DND-41 (cell line): ENCODE results near the gene C22orf31.

ENCODE experiments used
- ATAC-seq: fragments of 200-7000 bp; cut with Tn5 transposase; 3 replicates; pipeline ENCODE4 v1.9.1; 2021; ENCODE audit warnings: low read depth; ENCODE audit not compliant: insufficient read depth
- DNase-seq: peaks from one replicate; pipeline ENCODE4 v3.0.0-alpha.2; 2020
- H2AFZ ChIP-seq: 2 replicates; pipeline ENCODE4 v1.6.0; 2012; ENCODE audit warnings: low read depth, low read length
- H3K27ac ChIP-seq: 2 replicates; pipeline ENCODE4 v1.5.1; 2012; ENCODE audit warnings: low read length, inconsistent platforms
- H3K27me3 ChIP-seq: fragments of 200-600 bp; sonication (generic); 2 replicates; pipeline ENCODE4 v1.6.0; 2012; ENCODE audit warnings: low read length, mild to moderate bottlenecking, inconsistent platforms; ENCODE audit not compliant: insufficient read depth, poor library complexity
- H3K36me3 ChIP-seq: 2 replicates; pipeline ENCODE4 v1.5.1; 2012; ENCODE audit warnings: low read length, inconsistent platforms; ENCODE audit not compliant: insufficient read depth
- H3K4me1 ChIP-seq: 2 replicates; pipeline ENCODE4 v1.5.1; 2012; ENCODE audit warnings: mild to moderate bottlenecking, low read length; ENCODE audit not compliant: insufficient read depth
- H3K4me2 ChIP-seq: 2 replicates; pipeline ENCODE4 v1.6.0; 2012; ENCODE audit warnings: mild to moderate bottlenecking, moderate library complexity, low read length, inconsistent platforms; ENCODE audit not compliant: insufficient read depth
- H3K4me3 ChIP-seq, 2 experiments: fragments of 200-600 bp in 1 of 2; shearing (Covaris generic) in 1 of 2; 2 replicates each; pipeline ENCODE4 v1.5.1; 2012 to 2016; ENCODE audit warnings: inconsistent platforms in 2 of 2, low read length in 2 of 2, mild to moderate bottlenecking in 2 of 2, low read depth in 1 of 2, moderate library complexity in 1 of 2
- H3K79me2 ChIP-seq: 2 replicates; pipeline ENCODE4 v1.6.0; 2012; ENCODE audit warnings: low read length, inconsistent platforms; ENCODE audit not compliant: insufficient read depth
- H3K9ac ChIP-seq: 2 replicates; pipeline ENCODE4 v1.6.0; 2012; ENCODE audit warnings: low read depth, mild to moderate bottlenecking, inconsistent platforms, low read length, moderate library complexity
- H3K9me3 ChIP-seq: 2 replicates; pipeline ENCODE4 v1.5.1; 2012; ENCODE audit warnings: low read length, moderate library complexity, mild to moderate bottlenecking, inconsistent platforms; ENCODE audit not compliant: insufficient read depth, severe bottlenecking
- H4K20me1 ChIP-seq: 2 replicates; pipeline ENCODE4 v1.6.0; 2012; ENCODE audit warnings: low read length; ENCODE audit not compliant: insufficient read depth
- EZH2 ChIP-seq: IDR thresholded peaks from 3 replicates; pipeline ENCODE4 v1.6.1; 2012; ENCODE audit warnings: borderline replicate concordance, low read depth, mild to moderate bottlenecking, moderate library complexity, low read length, inconsistent platforms; ENCODE audit not compliant: severe bottlenecking
- TF ChIP-seq, protein P1 (sequence below): IDR thresholded peaks from 2 replicates; pipeline ENCODE4 v1.5.1; 2012; ENCODE audit warnings: borderline replicate concordance, low read length, moderate library complexity, mild to moderate bottlenecking; ENCODE audit not compliant: poor library complexity, severe bottlenecking; ENCODE audit errors: extremely low read depth

Gene C22orf31

DNA sequence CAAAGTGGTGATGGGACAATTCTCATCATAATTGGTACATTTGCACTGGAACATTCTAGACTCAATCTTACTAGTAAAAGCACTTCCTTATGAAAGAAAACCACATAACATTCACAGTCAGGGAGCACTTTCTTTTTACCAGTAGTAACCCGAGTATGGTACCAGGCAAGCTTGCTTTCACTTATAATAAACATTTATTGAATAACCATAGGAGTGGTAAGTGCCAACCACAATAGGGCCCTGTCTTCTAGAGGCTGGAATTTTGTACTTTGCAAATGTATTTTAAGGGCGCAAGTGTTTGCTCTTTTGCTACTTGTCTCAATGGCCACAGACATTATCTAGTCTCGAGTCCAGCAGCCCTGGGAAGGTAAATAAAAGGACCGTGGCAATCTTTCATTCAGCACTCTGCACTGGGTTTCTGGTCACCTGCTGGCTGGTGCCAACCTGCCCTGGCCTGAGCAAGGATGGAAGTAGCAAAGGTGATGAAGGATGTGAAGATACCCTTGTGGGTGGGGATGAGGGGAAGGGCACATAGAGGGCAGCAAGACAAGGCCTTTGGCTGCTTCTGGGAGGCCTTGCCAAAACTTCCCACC is 24.2 kb downstream of the C22orf31 start:
- no peak for DNase-seq
- no peaks in the 10 kb centered on the region for H3K36me3 ChIP-seq

DNA sequence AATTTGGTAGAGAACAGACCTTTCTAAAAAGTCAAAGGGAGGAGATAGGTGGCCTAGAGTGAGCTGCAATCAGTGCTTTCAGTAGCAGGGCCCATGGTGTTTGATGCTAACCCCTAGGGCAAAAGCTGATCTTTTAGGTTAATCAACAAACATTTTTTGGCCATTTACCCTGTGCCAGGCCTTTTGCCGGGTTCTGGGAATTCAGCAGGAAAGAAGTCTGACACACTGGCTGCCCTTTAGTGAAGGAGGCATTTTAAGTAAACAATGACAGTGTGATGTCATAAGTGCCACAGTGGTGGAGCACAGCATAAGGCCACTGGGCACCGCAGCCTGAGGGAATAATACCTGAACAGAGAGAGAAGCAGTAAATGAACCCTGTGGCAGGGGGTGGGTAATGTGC is 29.0 kb downstream of the C22orf31 start:
- Histone ChIP-seq H2AFZ (no peak overlapping the region), H3K4me3 (no peak overlapping the region), H3K9me3 (no peaks in the 10 kb centered on the region), H3K27ac (no peak overlapping the region), H3K27me3 (peaks cover 18% of the 10 kb centered on the region), H3K79me2 (no peaks in the 10 kb centered on the region), H4K20me1 (peaks cover 29% of the 10 kb centered on the region), H3K9ac (no peak overlapping the region), H3K4me1 (peaks cover 9% of the 10 kb centered on the region; the same call in 1 of the 2 replicates), H3K36me3 (no peaks in the 10 kb centered on the region), H3K4me2 (no peak overlapping the region)
- no peak for ATAC-seq
- no peak for DNase-seq
- TF ChIP-seq EZH2: no peak

More for the DNA sequence above, 24.2 kb downstream of the C22orf31 start:
- H3K79me2 ChIP-seq: no peaks in the 10 kb centered on the region
- H2AFZ ChIP-seq: no peak overlapping the region
- H3K4me3 ChIP-seq: no peak overlapping the region
- H3K9me3 ChIP-seq: no peaks in the 10 kb centered on the region
- H3K4me2 ChIP-seq: no peak overlapping the region
- no peak overlapping the region for H3K9ac ChIP-seq
- no peak for ATAC-seq
- TF ChIP-seq, protein P1, sequence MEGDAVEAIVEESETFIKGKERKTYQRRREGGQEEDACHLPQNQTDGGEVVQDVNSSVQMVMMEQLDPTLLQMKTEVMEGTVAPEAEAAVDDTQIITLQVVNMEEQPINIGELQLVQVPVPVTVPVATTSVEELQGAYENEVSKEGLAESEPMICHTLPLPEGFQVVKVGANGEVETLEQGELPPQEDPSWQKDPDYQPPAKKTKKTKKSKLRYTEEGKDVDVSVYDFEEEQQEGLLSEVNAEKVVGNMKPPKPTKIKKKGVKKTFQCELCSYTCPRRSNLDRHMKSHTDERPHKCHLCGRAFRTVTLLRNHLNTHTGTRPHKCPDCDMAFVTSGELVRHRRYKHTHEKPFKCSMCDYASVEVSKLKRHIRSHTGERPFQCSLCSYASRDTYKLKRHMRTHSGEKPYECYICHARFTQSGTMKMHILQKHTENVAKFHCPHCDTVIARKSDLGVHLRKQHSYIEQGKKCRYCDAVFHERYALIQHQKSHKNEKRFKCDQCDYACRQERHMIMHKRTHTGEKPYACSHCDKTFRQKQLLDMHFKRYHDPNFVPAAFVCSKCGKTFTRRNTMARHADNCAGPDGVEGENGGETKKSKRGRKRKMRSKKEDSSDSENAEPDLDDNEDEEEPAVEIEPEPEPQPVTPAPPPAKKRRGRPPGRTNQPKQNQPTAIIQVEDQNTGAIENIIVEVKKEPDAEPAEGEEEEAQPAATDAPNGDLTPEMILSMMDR: no peak
- TF ChIP-seq EZH2: no peak
- H3K4me1 ChIP-seq: peaks cover 5% of the 10 kb centered on the region
- peaks cover 24% of the 10 kb centered on the region; the same call in 1 of the 2 replicates for H4K20me1 ChIP-seq
- no peak overlapping the region for H3K27ac ChIP-seq
- no peaks in the 10 kb centered on the region for H3K27me3 ChIP-seq

DNA sequence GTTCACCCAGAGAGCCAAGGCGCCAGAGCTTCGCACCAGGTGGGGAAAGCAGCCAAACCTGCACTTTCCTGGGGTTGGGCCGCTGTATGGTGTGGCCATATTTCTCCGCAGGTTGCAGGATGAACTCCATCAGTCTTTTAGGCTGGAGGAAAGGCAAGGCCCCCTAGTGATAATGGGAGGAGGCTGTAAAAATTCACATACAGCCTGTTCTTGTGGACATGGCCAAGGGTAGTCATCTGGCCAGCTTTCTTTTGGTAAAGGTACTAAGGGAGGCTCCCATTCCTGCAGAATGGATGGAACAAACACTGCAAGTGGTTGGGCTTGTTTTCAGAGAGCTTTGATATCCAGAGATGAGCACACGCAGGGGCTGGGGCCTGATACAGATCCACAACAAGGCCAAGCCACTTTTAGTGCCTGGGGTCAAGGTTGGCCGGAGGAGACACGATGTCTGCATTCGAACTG is 29.6 kb downstream of the C22orf31 start:
- no peak for TF ChIP-seq EZH2
- no peak overlapping the region for H3K4me2 ChIP-seq
- no peak overlapping the region for H3K9ac ChIP-seq
- no peaks in the 10 kb centered on the region for H3K36me3 ChIP-seq
- no peak for DNase-seq
- H3K79me2 ChIP-seq: no peaks in the 10 kb centered on the region
- H3K27me3 ChIP-seq: peaks cover 18% of the 10 kb centered on the region
- H3K4me1 ChIP-seq: peaks cover 9% of the 10 kb centered on the region; the same call in 1 of the 2 replicates
- no peak overlapping the region for H3K4me3 ChIP-seq
- peaks cover 25% of the 10 kb centered on the region for H4K20me1 ChIP-seq
- H3K27ac ChIP-seq: no peak overlapping the region
- H3K9me3 ChIP-seq: no peaks in the 10 kb centered on the region
- no peak overlapping the region for H2AFZ ChIP-seq
- ATAC-seq: no peak

DNA sequence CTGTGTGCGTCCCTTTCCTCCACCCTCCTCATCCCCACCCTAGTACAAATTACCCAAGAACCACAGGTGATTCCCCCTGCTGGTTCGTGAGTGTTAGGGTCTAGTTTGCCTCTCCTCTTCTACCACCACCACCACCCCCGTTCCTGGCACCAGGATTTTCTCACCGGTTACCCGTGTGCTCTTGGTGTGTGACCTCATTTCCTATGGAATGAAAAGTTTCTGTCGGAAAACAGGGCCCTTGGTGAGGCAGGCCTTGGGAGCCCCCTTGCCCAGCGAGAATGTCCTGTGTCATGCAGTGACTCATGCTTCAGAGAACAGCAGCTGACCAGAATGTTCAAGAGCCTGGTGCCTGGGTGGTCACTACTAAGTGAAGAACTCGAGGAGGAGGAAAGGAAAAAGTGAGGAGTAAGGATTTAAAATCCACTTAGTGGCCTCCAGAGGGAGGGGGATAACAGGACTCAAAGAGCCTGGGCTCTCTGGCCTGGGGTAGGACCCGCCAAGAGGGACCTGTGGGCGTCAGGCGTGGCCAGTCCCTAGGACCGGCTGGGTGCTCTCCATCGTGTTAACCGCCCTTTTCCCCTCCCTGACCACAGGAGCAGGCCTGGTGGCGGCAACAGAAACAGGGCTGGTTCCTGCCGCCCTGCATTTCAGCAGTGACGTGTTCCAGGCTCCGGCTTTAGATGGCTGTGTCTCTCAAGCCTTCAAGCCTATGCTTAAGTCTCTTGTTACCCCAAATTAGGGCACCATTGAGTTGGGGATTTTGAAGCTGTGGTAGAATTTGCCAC is 30.2 kb downstream of the C22orf31 start:
- ATAC-seq: no peak
- Histone ChIP-seq H3K27ac (no peak overlapping the region), H4K20me1 (peaks cover 24% of the 10 kb centered on the region)

More for the DNA sequence above, 30.2 kb downstream of the C22orf31 start:
- peaks cover 18% of the 10 kb centered on the region for H3K27me3 ChIP-seq
- no peak overlapping the region for H3K9ac ChIP-seq
- no peak for TF ChIP-seq EZH2
- H2AFZ ChIP-seq: no peak overlapping the region
- peaks cover 9% of the 10 kb centered on the region; the same call in 1 of the 2 replicates for H3K4me1 ChIP-seq
- H3K4me2 ChIP-seq: no peak overlapping the region
- no peaks in the 10 kb centered on the region for H3K36me3 ChIP-seq
- H3K9me3 ChIP-seq: no peaks in the 10 kb centered on the region
- no peak for DNase-seq
- H3K4me3 ChIP-seq: no peak overlapping the region
- H3K79me2 ChIP-seq: no peaks in the 10 kb centered on the region
